Vagina (tissue), 2 donors: ENCODE measurements around the gene OMA1.

Source experiments
- CTCF ChIP-seq, 3 experiments: fragments of 450-650 bp in 2 of 3; fragments of 200-600 bp in 1 of 3; sonication (generic) in 1 of 3; IDR thresholded peaks; one replicate each; pipeline ENCODE4 v1.5.1; 2017 to 2019; ENCODE audit warnings: antibody characterized with exemption in 3 of 3, mild to moderate bottlenecking in 2 of 3, moderate library complexity in 2 of 3
- POLR2A ChIP-seq, 2 donors: fragments of 450-650 bp; IDR thresholded peaks; one replicate each; pipeline ENCODE4 v1.6.1; 2017; ENCODE audit warnings: antibody characterized with exemption in 2 of 2, mild to moderate bottlenecking in 2 of 2, moderate library complexity in 2 of 2
- POLR2AphosphoS5 ChIP-seq, 2 donors: sonication (generic); formaldehyde crosslinking; IDR thresholded peaks; one replicate each; pipeline ENCODE4 v1.9.0; 2017; ENCODE audit warnings: antibody characterized with exemption in 2 of 2, mild to moderate bottlenecking in 2 of 2, low read depth in 1 of 2; ENCODE audit not compliant: insufficient read depth in 1 of 2

- TF ChIP-seq CTCF (IDR thresholded peaks at IDR 0.05): no peak
- no peak for TF ChIP-seq POLR2A (IDR thresholded peaks at IDR 0.05)
- TF ChIP-seq POLR2AphosphoS5 (IDR thresholded peaks at IDR 0.05; ENCODE audit: insufficient read depth in 1 of 2, low read depth in 1 of 2): no peak
Measured at GRCh38 chr1:58548371-58548770, 1.8 kb upstream of the OMA1 start.
